Hematopoietic multipotent progenitor cell treated with erythropoietin and hydrocortisone succinate and interleukin-3 and kit ligand, for 6 days (in vitro differentiated cells): ENCODE data around the gene HMGCL.
"Not testable (repeated sequence)": the region's sequence is repeated elsewhere in the genome, so short reads cannot be mapped to it uniquely, and the experiment has no call there.

Source experiments
- DNase-seq: peaks from one replicate; pipeline ENCODE4 v3.0.0-alpha.2; 2015

The HMGCL gene

GRCh38 chr1:23797478-23798448 lies 27.5 kb downstream of the HMGCL start:
- no peak for DNase-seq

- DNase-seq: no peak
Measured at GRCh38 chr1:23796466-23797271, 28.6 kb downstream of the HMGCL start.

- no peak for DNase-seq
Measured at GRCh38 chr1:23795676-23796465, 29.4 kb downstream of the HMGCL start.

- DNase-seq: not testable (repeated sequence)
Measured at GRCh38 chr1:23794732-23795182, 30.5 kb downstream of the HMGCL start.

- no peak for DNase-seq
Measured at GRCh38 chr1:23793861-23794731, 31.1 kb downstream of the HMGCL start.

- peak; percentile 96 for DNase-seq
Measured at GRCh38 chr1:23793018-23793781, 32.0 kb downstream of the HMGCL start.

- no peak for DNase-seq
Measured at GRCh38 chr1:23792151-23792945, 32.9 kb downstream of the HMGCL start.

- peak; percentile 51 for DNase-seq
Measured at GRCh38 chr1:23791516-23792047, 33.6 kb downstream of the HMGCL start.

GRCh38 chr1:23790696-23791515 lies 34.3 kb downstream of the HMGCL start, which contains the start of gene LYPLA2:
TSS of gene LYPLA2 (plus strand) at chr1:23791145. CDS start at chr1:23792683, 1,538 bp downstream.
- DNase-seq: peak; percentile 97

- no peak for DNase-seq
Measured at GRCh38 chr1:23788695-23789094, 36.5 kb downstream of the HMGCL start.

- DNase-seq: peak; percentile 48
Measured at GRCh38 chr1:23787701-23788100, 37.5 kb downstream of the HMGCL start.

GRCh38 chr1:23784846-23785245 lies 40.4 kb downstream of the HMGCL start:
- DNase-seq: no peak

GRCh38 chr1:23783141-23783540 lies 42.1 kb downstream of the HMGCL start:
- not testable (repeated sequence) for DNase-seq

GRCh38 chr1:23779826-23780371 lies 45.3 kb downstream of the HMGCL start:
- peak; percentile 57 for DNase-seq

GRCh38 chr1:23777979-23778814 lies 47.0 kb downstream of the HMGCL start, which contains the start of gene PITHD1:
TSS of gene PITHD1 (plus strand) at chr1:23778418. CDS start at chr1:23778516, 98 bp downstream.
- DNase-seq: peak; percentile 99

- no peak for DNase-seq
Measured at GRCh38 chr1:23776217-23776616, 49.0 kb downstream of the HMGCL start.

- DNase-seq: peak; percentile 61
Measured at GRCh38 chr1:23774174-23774880, 50.9 kb downstream of the HMGCL start.
